Measurements from ENCODE around the gene OSTF1. TPM values are rescaled to one million over a fixed set of nuclear protein-coding genes. Genes with fewer than 3 reads are reported as not detected.

Gene OSTF1
- polyA plus RNA-seq, 4 donors, result 26.4 to 30.6 (median 29.3) TPM

GRCh38 chr9:75083188-75083970, 4.9 kb upstream of the OSTF1 start:
- no peak for DNase-seq (ENCODE audit: low read depth in 4 of 4, low spot score in 3 of 4)

DNA sequence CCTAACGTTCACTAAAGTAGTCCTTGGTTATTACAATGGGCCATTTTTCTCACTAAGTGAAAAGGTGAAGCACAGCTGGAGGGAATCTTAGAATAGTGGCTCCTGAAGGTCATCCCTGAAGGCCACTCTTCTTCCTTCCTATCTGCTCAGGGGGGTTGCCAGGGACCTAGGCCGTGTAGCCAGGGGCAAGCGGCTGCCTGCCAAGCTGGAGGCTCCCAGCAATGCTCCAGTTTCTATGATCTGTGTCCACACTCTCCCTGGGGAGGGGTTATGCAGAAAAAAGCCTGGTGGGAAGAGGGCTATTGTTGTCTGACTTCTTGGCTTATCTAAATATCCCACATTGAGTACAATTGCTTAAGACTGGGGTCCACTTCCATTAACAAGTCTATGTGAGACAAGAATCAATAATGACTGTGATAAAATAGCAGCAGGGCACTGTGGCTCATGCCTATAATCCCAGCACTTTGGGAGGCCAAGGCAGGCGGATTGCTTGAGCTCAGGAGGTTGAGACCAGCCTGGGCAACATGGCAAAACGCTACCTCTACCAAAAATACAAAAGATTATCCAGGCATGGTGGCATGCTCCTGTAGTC, 4.1 kb upstream of the OSTF1 start:
- DNase-seq (ENCODE audit: low read depth in 4 of 4, low spot score in 3 of 4), result no peak

- DNase-seq (ENCODE audit: low read depth in 4 of 4, low spot score in 3 of 4), result no peak
These were observed 2.7 kb upstream of the OSTF1 start for GRCh38 chr9:75085640-75086039.

DNA sequence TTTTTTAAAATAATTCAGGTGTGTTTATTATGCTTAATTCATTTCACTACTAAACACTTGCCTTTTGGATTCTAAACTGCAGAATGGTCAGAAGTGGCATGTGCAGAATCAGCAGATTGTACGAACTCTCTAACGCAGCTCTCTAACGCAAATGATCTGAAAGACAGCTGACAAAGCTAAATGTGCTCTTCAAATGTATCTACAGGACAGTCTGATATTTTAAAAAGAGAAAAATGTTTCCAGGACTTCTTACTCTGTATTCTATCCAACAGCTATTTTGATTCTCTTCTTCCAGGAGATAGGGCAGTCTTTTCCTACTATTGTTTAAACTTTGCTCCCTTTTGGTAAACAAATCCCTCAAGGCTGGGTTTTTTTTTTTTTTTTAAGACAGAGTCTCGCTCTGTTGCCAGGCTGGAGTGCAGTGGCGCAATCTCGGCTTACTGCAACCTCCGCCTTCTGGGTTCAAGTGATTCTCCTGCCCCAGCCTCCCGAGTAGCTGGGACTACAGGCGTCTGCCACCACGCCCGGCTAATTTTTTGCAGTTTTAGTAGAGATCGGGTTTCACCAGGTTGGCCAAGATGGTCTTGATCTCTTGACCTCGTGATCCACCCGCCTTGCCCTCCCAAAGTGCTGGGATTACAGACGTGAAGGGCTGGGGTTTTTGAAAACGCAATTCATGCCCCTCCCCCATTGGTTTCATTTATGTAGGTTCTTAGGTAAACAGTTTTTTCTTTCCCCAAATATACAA, 1.6 kb upstream of the OSTF1 start:
- DNase-seq (ENCODE audit: low read depth in 4 of 4, low spot score in 3 of 4), result no peak

- DNase-seq (ENCODE audit: low read depth in 4 of 4, low spot score in 3 of 4), result peak in 1 of 4 donors; percentile 36
These were observed 958 bp upstream of the OSTF1 start for GRCh38 chr9:75087289-75087823.

- DNase-seq (ENCODE audit: low read depth in 4 of 4, low spot score in 3 of 4), result no peak
These were observed 495 bp downstream of the OSTF1 start for GRCh38 chr9:75088646-75089372.

DNA sequence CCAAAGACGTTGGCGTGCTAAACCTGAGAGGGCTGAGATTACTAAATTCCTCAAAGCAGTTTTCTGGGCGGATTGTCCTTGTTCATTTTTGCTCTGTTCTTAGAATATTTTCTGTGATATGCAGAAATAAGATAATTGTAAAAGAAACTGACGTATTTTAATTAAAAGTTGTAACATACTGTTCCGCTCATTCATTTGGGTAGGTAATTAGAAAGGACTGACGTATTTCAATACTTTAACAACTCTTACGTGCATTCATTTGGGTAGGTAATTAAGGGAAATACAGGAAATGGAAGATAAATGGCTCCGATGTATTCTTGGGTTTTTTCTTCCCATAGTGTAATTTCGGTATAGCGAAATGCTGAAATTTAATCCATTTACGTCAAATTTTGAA, 1.1 kb downstream of the OSTF1 start:
- DNase-seq (ENCODE audit: low read depth in 4 of 4, low spot score in 3 of 4), result no peak

DNA sequence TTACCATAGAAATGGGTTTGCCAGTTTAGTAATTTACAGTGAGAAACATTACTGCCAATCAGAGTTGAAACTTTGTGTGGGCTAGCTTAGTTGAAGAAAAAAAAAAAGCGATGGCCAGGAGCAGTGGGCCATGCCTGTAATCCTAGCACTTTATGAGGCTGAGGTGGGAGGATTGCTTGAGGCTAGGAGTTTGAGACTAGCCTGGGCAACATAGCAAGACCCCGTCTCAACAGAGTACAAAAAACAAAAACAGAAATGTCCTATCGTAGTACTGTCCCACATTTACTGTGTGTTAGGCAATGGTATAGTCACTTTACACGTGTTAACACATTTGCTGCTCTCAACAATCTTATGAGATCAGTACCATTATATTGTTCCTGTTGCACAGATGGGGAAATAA, 2.3 kb downstream of the OSTF1 start:
- DNase-seq (ENCODE audit: low read depth in 4 of 4, low spot score in 3 of 4), result no peak

DNA sequence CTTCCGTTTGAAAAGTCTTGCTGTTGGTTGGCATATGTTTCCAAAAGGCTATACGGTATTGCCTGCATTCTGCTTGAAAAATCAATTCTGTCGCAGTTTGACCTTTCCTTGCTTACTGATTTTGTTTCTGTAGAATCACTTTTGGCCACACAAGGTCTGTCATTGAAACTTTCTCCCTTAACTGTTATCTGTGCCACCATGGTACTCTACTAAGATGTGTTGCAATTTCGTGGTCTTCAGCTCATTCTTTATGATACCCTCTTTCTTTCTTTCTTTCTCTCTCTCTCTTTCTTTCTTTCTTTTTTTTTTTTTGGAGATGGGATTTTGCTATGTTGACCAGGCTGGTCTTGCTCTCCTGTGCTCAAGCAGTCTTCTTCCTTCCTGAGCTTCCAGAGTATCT, 4.5 kb downstream of the OSTF1 start:
- DNase-seq (ENCODE audit: low read depth in 4 of 4, low spot score in 3 of 4), result no peak

- DNase-seq (ENCODE audit: low read depth in 4 of 4, low spot score in 3 of 4), result no peak
These were observed 8.5 kb downstream of the OSTF1 start for GRCh38 chr9:75096796-75097195.

- no peak for DNase-seq (ENCODE audit: low read depth in 4 of 4, low spot score in 3 of 4)
These were observed 12.8 kb downstream of the OSTF1 start for GRCh38 chr9:75101004-75101588.

DNA sequence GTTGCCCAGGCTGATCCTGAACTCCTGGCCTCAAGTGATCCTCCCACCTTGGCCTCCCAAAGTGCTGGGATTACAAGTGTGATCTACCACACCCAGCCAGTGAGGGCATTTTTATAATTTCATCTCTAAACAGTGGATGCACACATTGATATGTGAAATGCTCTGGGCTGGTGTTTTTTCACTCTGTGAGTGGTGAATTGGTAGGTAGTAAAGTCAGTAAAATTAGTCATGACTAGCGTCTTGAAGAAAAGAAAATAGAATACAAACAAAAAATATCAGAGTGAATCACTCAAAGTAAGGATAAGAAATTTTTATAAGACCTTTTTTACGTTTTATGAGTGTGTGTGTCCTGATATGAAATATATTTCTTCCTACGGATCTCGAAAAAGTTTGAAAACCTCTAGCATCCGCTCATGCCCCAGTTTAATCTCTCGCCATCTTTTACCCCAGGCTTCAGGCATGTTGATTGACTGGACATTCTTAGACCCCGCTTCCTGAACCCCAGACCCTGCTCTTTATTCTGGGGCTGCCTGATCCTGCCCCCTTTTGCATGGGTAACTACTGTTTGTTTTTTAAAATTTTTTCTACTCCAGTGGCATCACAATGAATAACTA, 14.0 kb downstream of the OSTF1 start:
- no peak for DNase-seq (ENCODE audit: low read depth in 4 of 4, low spot score in 3 of 4)

DNA sequence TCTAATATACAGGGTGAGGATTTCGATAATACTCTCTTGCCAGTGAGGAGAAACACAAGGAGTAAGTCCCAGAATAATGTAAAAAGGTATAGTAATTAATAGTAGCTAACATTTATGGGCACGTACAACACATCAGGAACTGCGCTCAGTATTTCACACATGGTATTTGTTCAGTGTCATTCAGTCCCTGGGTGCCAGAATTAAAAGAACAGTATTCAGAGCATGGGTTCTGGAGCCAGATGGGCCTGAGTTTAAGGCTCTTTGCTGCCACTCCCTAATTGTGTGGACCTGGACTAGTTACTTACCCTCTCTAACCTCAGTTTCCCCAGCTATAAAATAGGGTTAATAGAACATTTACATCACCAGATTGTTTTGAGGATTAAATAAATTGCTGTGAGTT, 16.3 kb downstream of the OSTF1 start:
- DNase-seq (ENCODE audit: low read depth in 4 of 4, low spot score in 3 of 4), result no peak

DNA sequence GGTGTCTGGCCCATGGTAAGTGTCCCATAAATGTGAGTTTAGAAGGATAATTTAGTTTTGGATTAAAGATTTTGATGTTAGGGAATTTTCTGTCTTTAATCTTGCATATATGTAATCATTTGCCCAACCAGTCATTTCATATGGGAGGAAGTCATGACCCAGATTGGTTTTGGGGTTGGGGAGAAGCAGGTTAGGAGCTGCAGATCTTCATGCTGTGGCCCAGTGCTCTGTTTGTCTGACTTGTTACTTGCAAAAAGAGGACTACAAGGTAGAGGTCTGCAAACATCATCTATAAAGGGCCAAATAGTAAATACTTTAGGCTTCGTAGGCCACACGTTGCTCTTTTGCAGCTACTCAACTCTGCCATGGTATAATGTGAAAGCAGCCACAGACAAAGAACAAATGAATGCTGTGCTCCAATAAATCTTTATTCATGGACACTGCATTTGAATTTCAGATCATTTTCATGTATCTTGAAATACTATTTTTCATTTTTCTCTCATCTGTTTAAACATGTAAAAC, 16.8 kb downstream of the OSTF1 start:
- no peak for DNase-seq (ENCODE audit: low read depth in 4 of 4, low spot score in 3 of 4)

- DNase-seq (ENCODE audit: low read depth in 4 of 4, low spot score in 3 of 4), result no peak
These were observed 17.5 kb downstream of the OSTF1 start for GRCh38 chr9:75105841-75106240.

DNA sequence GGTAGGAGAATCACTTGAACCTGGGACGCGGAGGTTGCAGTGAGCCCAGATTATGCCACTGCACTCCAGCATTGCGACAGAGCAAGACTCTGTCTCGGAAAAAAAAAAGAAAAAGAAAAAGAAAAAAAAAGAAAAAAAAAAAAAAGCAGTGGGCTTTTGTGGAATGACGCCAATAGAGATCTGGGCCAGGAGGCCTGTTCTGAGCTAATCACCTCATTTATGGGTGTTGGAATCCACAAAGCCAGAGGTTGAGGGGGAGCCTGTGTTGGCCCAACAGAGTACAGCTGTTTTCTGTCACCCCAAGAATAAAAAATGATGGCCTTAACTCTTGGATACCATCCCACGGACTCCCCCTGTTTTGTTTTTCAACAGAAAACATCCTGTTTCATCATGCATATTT, 18.5 kb downstream of the OSTF1 start:
- peak in 1 of 4 donors; percentile 53 for DNase-seq (ENCODE audit: low read depth in 4 of 4, low spot score in 3 of 4)

DNA sequence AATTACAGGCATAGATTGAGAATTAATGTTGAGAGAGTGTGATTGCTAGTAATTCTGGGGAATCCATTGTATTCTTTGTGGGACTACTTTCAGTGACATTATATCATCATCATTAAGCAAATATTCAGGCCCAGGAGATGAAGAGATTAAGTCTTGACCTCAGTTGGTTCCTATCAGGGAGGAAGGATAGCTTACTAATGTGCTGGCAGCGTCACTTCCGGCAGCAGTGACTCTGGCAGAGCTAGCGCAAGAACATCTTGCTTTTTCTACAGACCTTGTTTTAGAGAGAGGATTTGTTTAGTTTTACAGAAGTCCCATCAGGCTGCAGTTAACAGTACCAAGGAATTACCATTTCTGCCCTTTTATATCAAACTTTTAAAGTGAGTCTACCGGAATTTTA, 20.3 kb downstream of the OSTF1 start:
- no peak for DNase-seq (ENCODE audit: low read depth in 4 of 4, low spot score in 3 of 4)

GRCh38 chr9:75109210-75109839, 21.0 kb downstream of the OSTF1 start:
- no peak for DNase-seq (ENCODE audit: low read depth in 4 of 4, low spot score in 3 of 4)

GRCh38 chr9:75111019-75111622, 22.8 kb downstream of the OSTF1 start:
- DNase-seq (ENCODE audit: low read depth in 4 of 4, low spot score in 3 of 4), result no peak
